ENCODE measurements around the gene CADPS.

DNA sequence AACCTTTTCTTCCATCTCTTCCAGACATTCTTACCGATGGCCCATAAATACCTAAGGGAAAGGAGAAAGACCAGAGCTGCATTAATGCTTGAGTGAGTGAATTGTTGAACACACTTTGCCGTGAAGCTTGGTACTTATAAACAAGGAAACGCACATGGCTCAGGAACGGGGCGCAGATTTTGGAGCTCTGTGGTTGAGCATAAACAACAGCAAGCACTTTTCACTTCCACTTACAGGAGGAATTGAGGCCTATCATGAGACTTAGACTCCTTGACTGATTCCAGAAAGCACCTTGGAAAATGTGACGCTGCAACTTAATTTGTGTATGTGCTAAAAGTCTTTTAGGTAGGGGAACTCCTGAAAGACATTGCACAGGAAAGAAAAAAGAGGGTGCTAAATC, 304.3 kb downstream of the CADPS start:
- TF ChIP-seq, protein P1, sequence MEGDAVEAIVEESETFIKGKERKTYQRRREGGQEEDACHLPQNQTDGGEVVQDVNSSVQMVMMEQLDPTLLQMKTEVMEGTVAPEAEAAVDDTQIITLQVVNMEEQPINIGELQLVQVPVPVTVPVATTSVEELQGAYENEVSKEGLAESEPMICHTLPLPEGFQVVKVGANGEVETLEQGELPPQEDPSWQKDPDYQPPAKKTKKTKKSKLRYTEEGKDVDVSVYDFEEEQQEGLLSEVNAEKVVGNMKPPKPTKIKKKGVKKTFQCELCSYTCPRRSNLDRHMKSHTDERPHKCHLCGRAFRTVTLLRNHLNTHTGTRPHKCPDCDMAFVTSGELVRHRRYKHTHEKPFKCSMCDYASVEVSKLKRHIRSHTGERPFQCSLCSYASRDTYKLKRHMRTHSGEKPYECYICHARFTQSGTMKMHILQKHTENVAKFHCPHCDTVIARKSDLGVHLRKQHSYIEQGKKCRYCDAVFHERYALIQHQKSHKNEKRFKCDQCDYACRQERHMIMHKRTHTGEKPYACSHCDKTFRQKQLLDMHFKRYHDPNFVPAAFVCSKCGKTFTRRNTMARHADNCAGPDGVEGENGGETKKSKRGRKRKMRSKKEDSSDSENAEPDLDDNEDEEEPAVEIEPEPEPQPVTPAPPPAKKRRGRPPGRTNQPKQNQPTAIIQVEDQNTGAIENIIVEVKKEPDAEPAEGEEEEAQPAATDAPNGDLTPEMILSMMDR (conservative IDR thresholded peaks at IDR 0.05): no peak
- no peak for TF ChIP-seq ZFX (IDR thresholded peaks at IDR 0.05)
